Stimulated activated CD4-positive, alpha-beta T cell treated with anti-CD3 and anti-CD28 coated beads, TNF-alpha, amount 100 ng/mL, for 1 hour (primary cell): ENCODE results near the gene ZNF423.
"Not testable (repeated sequence)": the region's sequence is repeated elsewhere in the genome, so short reads cannot be mapped to it uniquely, and the experiment has no call there.

ENCODE experiments used
- DNase-seq, 3 donors: peaks; one replicate each; pipeline ENCODE4 v3.0.0-alpha.2; 2020; ENCODE audit warnings: low read depth in 3 of 3, low spot score in 1 of 3

ZNF423 gene

GRCh38 chr16:49855822-49856671, at the start of gene ZNF423:
Gene ZNF423 (minus strand): TSS chr16:49856112. CDS start chr16:49855774, 338 bp downstream.
- no peak for DNase-seq

GRCh38 chr16:49904348-49905062, 48.6 kb upstream of the ZNF423 start:
- no peak for DNase-seq

GRCh38 chr16:49902908-49903307, 47.0 kb upstream of the ZNF423 start:
- DNase-seq: no peak

GRCh38 chr16:49901711-49902110, 45.8 kb upstream of the ZNF423 start:
- no peak for DNase-seq

- no peak for DNase-seq
Measured at GRCh38 chr16:49900875-49901274, 45.0 kb upstream of the ZNF423 start.

- DNase-seq: no peak
Measured at GRCh38 chr16:49899991-49900695, 44.2 kb upstream of the ZNF423 start.

- no peak for DNase-seq
Measured at GRCh38 chr16:49896447-49896964, 40.6 kb upstream of the ZNF423 start.

- no peak for DNase-seq
Measured at GRCh38 chr16:49890876-49891275, 35.0 kb upstream of the ZNF423 start.

- DNase-seq: no peak
Measured at GRCh38 chr16:49889725-49890397, 33.9 kb upstream of the ZNF423 start.

GRCh38 chr16:49886554-49887094, 30.7 kb upstream of the ZNF423 start:
- no peak for DNase-seq

GRCh38 chr16:49884033-49885015, 28.4 kb upstream of the ZNF423 start:
- DNase-seq: no peak

- DNase-seq: no peak
Measured at GRCh38 chr16:49883076-49884014, 27.4 kb upstream of the ZNF423 start.

- no peak for DNase-seq
Measured at GRCh38 chr16:49881890-49882289, 26.0 kb upstream of the ZNF423 start.

GRCh38 chr16:49878540-49878939, 22.6 kb upstream of the ZNF423 start:
- DNase-seq: not testable (repeated sequence)

GRCh38 chr16:49876716-49877129, 20.8 kb upstream of the ZNF423 start:
- no peak for DNase-seq

- no peak for DNase-seq
Measured at GRCh38 chr16:49875806-49876715, 20.1 kb upstream of the ZNF423 start.

- DNase-seq: no peak
Measured at GRCh38 chr16:49874613-49875237, 18.8 kb upstream of the ZNF423 start.
